HEK293 (cell line): Measurements from ENCODE around the gene MFAP5.

Source experiments
- EGR2 ChIP-seq: fragments of 450-650 bp; formaldehyde crosslinking; IDR thresholded peaks from 2 replicates; pipeline ENCODE4 v1.5.1; 2016; ENCODE audit warnings: low read depth, missing biosample characterization, missing genetic modification characterization
- FEZF1 ChIP-seq: fragments of 450-650 bp; formaldehyde crosslinking; IDR thresholded peaks from 2 replicates; pipeline ENCODE4 v1.5.1; 2016; ENCODE audit warnings: missing biosample characterization, missing genetic modification characterization
- KLF16 ChIP-seq: fragments of 450-650 bp; formaldehyde crosslinking; IDR thresholded peaks from 2 replicates; pipeline ENCODE4 v1.5.1; 2017; ENCODE audit warnings: missing biosample characterization, missing genetic modification characterization
- PRDM4 ChIP-seq: fragments of 450-650 bp; formaldehyde crosslinking; IDR thresholded peaks from 2 replicates; pipeline ENCODE4 v1.5.1; 2017; ENCODE audit warnings: missing biosample characterization, missing genetic modification characterization
- SP2 ChIP-seq: fragments of 450-650 bp; formaldehyde crosslinking; IDR thresholded peaks from 2 replicates; pipeline ENCODE4 v1.5.1; 2016; ENCODE audit warnings: missing biosample characterization, missing genetic modification characterization
- TCF7L2 ChIP-seq: IDR thresholded peaks from 2 replicates; pipeline ENCODE4 v1.6.1; 2011; ENCODE audit warnings: low read depth, mild to moderate bottlenecking, inconsistent platforms, low read length, moderate library complexity, borderline replicate concordance
- YY2 ChIP-seq: fragments of 450-650 bp; formaldehyde crosslinking; IDR thresholded peaks from 2 replicates; pipeline ENCODE4 v1.5.1; 2016; ENCODE audit warnings: missing biosample characterization, missing genetic modification characterization
- ZBTB11 ChIP-seq: fragments of 450-650 bp; formaldehyde crosslinking; conservative IDR thresholded peaks from 2 replicates; pipeline ENCODE4 v1.5.1; 2016; ENCODE audit warnings: low read depth, missing biosample characterization, missing genetic modification characterization
- ZBTB49 ChIP-seq: fragments of 450-650 bp; formaldehyde crosslinking; IDR thresholded peaks from 2 replicates; pipeline ENCODE4 v1.5.1; 2016; ENCODE audit warnings: missing biosample characterization, missing genetic modification characterization, low read depth
- ZNF133 ChIP-seq: fragments of 450-650 bp; formaldehyde crosslinking; IDR thresholded peaks from 2 replicates; pipeline ENCODE4 v1.5.1; 2016; ENCODE audit warnings: missing biosample characterization, missing genetic modification characterization
- ZNF155 ChIP-seq: fragments of 450-650 bp; formaldehyde crosslinking; IDR thresholded peaks from 2 replicates; pipeline ENCODE4 v1.5.1; 2016; ENCODE audit warnings: missing biosample characterization, missing genetic modification characterization
- ZNF157 ChIP-seq: fragments of 450-650 bp; formaldehyde crosslinking; IDR thresholded peaks from 2 replicates; pipeline ENCODE4 v1.5.1; 2016; ENCODE audit warnings: missing biosample characterization, missing genetic modification characterization
- ZNF169 ChIP-seq: fragments of 450-650 bp; formaldehyde crosslinking; IDR thresholded peaks from 2 replicates; pipeline ENCODE4 v1.5.1; 2016; ENCODE audit warnings: missing biosample characterization, missing genetic modification characterization
- ZNF19 ChIP-seq: fragments of 450-650 bp; formaldehyde crosslinking; IDR thresholded peaks from 2 replicates; pipeline ENCODE4; 2016; ENCODE audit warnings: missing biosample characterization, missing genetic modification characterization, low read depth
- ZNF23 ChIP-seq: fragments of 450-650 bp; formaldehyde crosslinking; IDR thresholded peaks from 2 replicates; pipeline ENCODE4 v1.5.1; 2016; ENCODE audit warnings: missing biosample characterization, missing genetic modification characterization, borderline replicate concordance
- ZNF239 ChIP-seq: fragments of 450-650 bp; formaldehyde crosslinking; IDR thresholded peaks from 2 replicates; pipeline ENCODE4 v1.5.1; 2016; ENCODE audit warnings: missing biosample characterization, missing genetic modification characterization
- ZNF266 ChIP-seq: fragments of 450-650 bp; formaldehyde crosslinking; IDR thresholded peaks from 2 replicates; pipeline ENCODE4 v1.5.1; 2016; ENCODE audit warnings: missing biosample characterization, missing genetic modification characterization, low read depth
- ZNF274 ChIP-seq, 2 experiments: fragments of 200-500 bp in 1 of 2; fragments of 450-650 bp in 1 of 2; sonication (Bioruptor generic) in 1 of 2; formaldehyde crosslinking in 1 of 2; IDR thresholded peaks; 2 replicates each; pipeline versions ENCODE4 v1.5.1 to v1.6.1; 2014 to 2016; ENCODE audit warnings: borderline replicate concordance in 1 of 2, inconsistent platforms in 1 of 2, low read length in 1 of 2, missing biosample characterization in 1 of 2, missing genetic modification characterization in 1 of 2
- ZNF37A ChIP-seq: fragments of 450-650 bp; IDR thresholded peaks from 2 replicates; pipeline ENCODE4 v1.5.1; 2018; ENCODE audit warnings: missing biosample characterization, missing genetic modification characterization
- ZNF391 ChIP-seq: fragments of 450-650 bp; formaldehyde crosslinking; IDR thresholded peaks from 2 replicates; pipeline ENCODE4 v1.5.1; 2016; ENCODE audit warnings: low read depth, missing biosample characterization, missing genetic modification characterization, borderline replicate concordance
- ZNF433 ChIP-seq: fragments of 450-650 bp; formaldehyde crosslinking; IDR thresholded peaks from 2 replicates; pipeline ENCODE4 v1.5.1; 2016; ENCODE audit warnings: missing biosample characterization, missing genetic modification characterization, low read depth
- ZNF449 ChIP-seq: fragments of 450-650 bp; formaldehyde crosslinking; IDR thresholded peaks from 2 replicates; pipeline ENCODE4 v1.5.1; 2017; ENCODE audit warnings: missing biosample characterization, mild to moderate bottlenecking, missing genetic modification characterization, moderate library complexity
- ZNF473 ChIP-seq: fragments of 450-650 bp; formaldehyde crosslinking; IDR thresholded peaks from 2 replicates; pipeline ENCODE4 v1.5.1; 2017; ENCODE audit warnings: missing biosample characterization, missing genetic modification characterization
- ZNF510 ChIP-seq: fragments of 450-650 bp; formaldehyde crosslinking; IDR thresholded peaks from 2 replicates; pipeline ENCODE4 v1.5.1; 2018; ENCODE audit warnings: mild to moderate bottlenecking, missing genetic modification characterization, missing biosample characterization; ENCODE audit not compliant: insufficient replicate concordance
- ZNF548 ChIP-seq: fragments of 450-650 bp; formaldehyde crosslinking; IDR thresholded peaks from 2 replicates; pipeline ENCODE4 v1.5.1; 2016; ENCODE audit warnings: missing biosample characterization, missing genetic modification characterization
- ZNF610 ChIP-seq: fragments of 450-650 bp; formaldehyde crosslinking; IDR thresholded peaks from 2 replicates; pipeline ENCODE4 v1.5.1; 2016; ENCODE audit warnings: missing biosample characterization, missing genetic modification characterization, borderline replicate concordance
- ZNF629 ChIP-seq: fragments of 450-650 bp; formaldehyde crosslinking; IDR thresholded peaks from 2 replicates; pipeline ENCODE4 v1.5.1; 2017; ENCODE audit warnings: missing biosample characterization, missing genetic modification characterization
- ZNF670 ChIP-seq: fragments of 450-650 bp; formaldehyde crosslinking; IDR thresholded peaks from 2 replicates; pipeline ENCODE4 v1.5.1; 2016; ENCODE audit warnings: missing biosample characterization, missing genetic modification characterization, low read depth
- ZNF768 ChIP-seq: fragments of 450-650 bp; formaldehyde crosslinking; IDR thresholded peaks from 2 replicates; pipeline ENCODE4 v1.5.1; 2018; ENCODE audit warnings: missing biosample characterization, mild to moderate bottlenecking, missing genetic modification characterization
- ZNF777 ChIP-seq: fragments of 450-650 bp; formaldehyde crosslinking; IDR thresholded peaks from 2 replicates; pipeline ENCODE4 v1.5.1; 2017; ENCODE audit warnings: missing biosample characterization, missing genetic modification characterization, borderline replicate concordance
- ZSCAN4 ChIP-seq: fragments of 450-650 bp; formaldehyde crosslinking; IDR thresholded peaks from 2 replicates; pipeline ENCODE4 v1.5.1; 2017; ENCODE audit warnings: missing biosample characterization, missing genetic modification characterization

Gene MFAP5

GRCh38 chr12:8697120-8697475, 34.5 kb upstream of the MFAP5 start (continued):
- no peak for TF ChIP-seq ZNF670 (tag by site-specific recombination)
- no peak for TF ChIP-seq ZNF510 (tag by site-specific recombination)
- no peak for TF ChIP-seq ZNF548 (tag by site-specific recombination)
- TF ChIP-seq ZNF433 (tag by site-specific recombination): no peak
- no peak for TF ChIP-seq ZNF239 (tag by site-specific recombination)
- no peak for TF ChIP-seq ZNF169 (tag by site-specific recombination)
- no peak for TF ChIP-seq ZNF449 (tag by site-specific recombination)
- TF ChIP-seq ZNF629 (tag by site-specific recombination): no peak
- TF ChIP-seq ZNF610: 0 out of 2 replicates have a peak, but pooled peaks have one; percentile 27
- TF ChIP-seq SP2: peak; percentile 63
- no peak for TF ChIP-seq ZSCAN4 (tag by site-specific recombination)
- peak; percentile 36 for TF ChIP-seq ZBTB11 (tag by site-specific recombination)
- TF ChIP-seq ZNF274 (IDR thresholded peaks at IDR 0.05; ENCODE audit: low read length): no peak
- no peak for TF ChIP-seq ZNF274 (tag by site-specific recombination; IDR thresholded peaks at IDR 0.05; ENCODE audit: borderline replicate concordance)
- no peak for TF ChIP-seq YY2 (tag by site-specific recombination)
- no peak for TF ChIP-seq ZNF37A (tag by site-specific recombination)
- no peak for TF ChIP-seq ZNF133 (tag by site-specific recombination)
- no peak for TF ChIP-seq FEZF1 (tag by site-specific recombination)
- no peak for TF ChIP-seq ZNF23 (tag by site-specific recombination)
- no peak for TF ChIP-seq ZNF391
- no peak for TF ChIP-seq ZNF266 (tag by site-specific recombination)
- no peak for TF ChIP-seq KLF16 (tag by site-specific recombination)
- TF ChIP-seq TCF7L2: no peak
- no peak for TF ChIP-seq ZNF777 (tag by site-specific recombination)
- no peak for TF ChIP-seq ZNF473 (tag by site-specific recombination)
- no peak for TF ChIP-seq PRDM4 (tag by site-specific recombination)
- 0 out of 2 replicates have a peak, but pooled peaks have one; percentile 9 for TF ChIP-seq EGR2 (tag by site-specific recombination)
- TF ChIP-seq ZNF768 (tag by site-specific recombination): no peak
- no peak for TF ChIP-seq ZNF157 (tag by site-specific recombination)
- TF ChIP-seq ZNF155 (tag by site-specific recombination): no peak
- TF ChIP-seq ZBTB49 (tag by site-specific recombination): no peak
- no peak for TF ChIP-seq ZNF19
